ENCODE data around the gene COTL1. TPM values are rescaled to one million over a fixed set of nuclear protein-coding genes. Genes with fewer than 3 reads are reported as not detected.

COTL1 gene
- polyA plus RNA-seq, 4 donors, result 43.6 to 166 (median 94.3) TPM

GRCh38 chr16:84660973-84661372 lies 43.1 kb upstream of the COTL1 start:
- FAIRE-seq, result no peak
- H3K9me3 ChIP-seq (ENCODE audit: control insufficient read depth in 2 of 2, insufficient read depth in 1 of 2, low read depth in 1 of 2, low read length in 1 of 2), result no peaks in the 10 kb centered on the region
- no peak overlapping the region for H3K4me3 ChIP-seq (ENCODE audit: low read depth in 1 of 3, low read length in 3 of 3)
- H3K4me1 ChIP-seq (ENCODE audit: control insufficient read depth in 3 of 3, insufficient read depth in 2 of 3, low read depth in 1 of 3, low read length in 2 of 3), result peaks cover 0 to 6% (median 2%) of the 10 kb centered on the region in 3 donors
- H3K36me3 ChIP-seq (ENCODE audit: control insufficient read depth in 3 of 3, insufficient read depth in 2 of 3, low read depth in 1 of 3, low read length in 3 of 3), result peaks cover 21 to 88% (median 26%) of the 10 kb centered on the region in 3 donors
- no peak for DNase-seq
- no peak overlapping the region for H3K27ac ChIP-seq (ENCODE audit: low read depth in 1 of 3, low read length in 2 of 3)
- 80 to 83% (median 82%) methylated on average over 7 of the region's 7 CpGs for WGBS, 3 donors
- no peaks in the 10 kb centered on the region for H3K27me3 ChIP-seq (ENCODE audit: control insufficient read depth in 3 of 3, insufficient read depth in 3 of 3, low read length in 3 of 3)

- Histone ChIP-seq H3K36me3 (ENCODE audit: control insufficient read depth in 3 of 3, insufficient read depth in 2 of 3, low read depth in 1 of 3, low read length in 3 of 3) (peaks cover 21 to 86% (median 26%) of the 10 kb centered on the region in 3 donors), H3K9me3 (ENCODE audit: control insufficient read depth in 2 of 2, insufficient read depth in 1 of 2, low read depth in 1 of 2, low read length in 1 of 2) (no peaks in the 10 kb centered on the region), H3K4me3 (ENCODE audit: low read depth in 1 of 3, low read length in 3 of 3) (no peak overlapping the region), H3K27me3 (ENCODE audit: control insufficient read depth in 3 of 3, insufficient read depth in 3 of 3, low read length in 3 of 3) (no peaks in the 10 kb centered on the region), H3K4me1 (ENCODE audit: control insufficient read depth in 3 of 3, insufficient read depth in 2 of 3, low read depth in 1 of 3, low read length in 2 of 3) (no peaks in the 10 kb centered on the region), H3K27ac (ENCODE audit: low read depth in 1 of 3, low read length in 2 of 3) (no peak overlapping the region)
- FAIRE-seq (no peak), DNase-seq (no peak)
- WGBS, 3 donors, result 95 to 98% (median 96%) methylated on average over 27 of the region's 27 CpGs
Measured at GRCh38 chr16:84659656-84660300, 41.9 kb upstream of the COTL1 start.

GRCh38 chr16:84658690-84659089 lies 40.8 kb upstream of the COTL1 start:
- Histone ChIP-seq H3K36me3 (ENCODE audit: control insufficient read depth in 3 of 3, insufficient read depth in 2 of 3, low read depth in 1 of 3, low read length in 3 of 3) (peaks cover 21 to 88% (median 26%) of the 10 kb centered on the region in 3 donors), H3K4me1 (ENCODE audit: control insufficient read depth in 3 of 3, insufficient read depth in 2 of 3, low read depth in 1 of 3, low read length in 2 of 3) (no peaks in the 10 kb centered on the region), H3K27me3 (ENCODE audit: control insufficient read depth in 3 of 3, insufficient read depth in 3 of 3, low read length in 3 of 3) (no peaks in the 10 kb centered on the region), H3K27ac (ENCODE audit: low read depth in 1 of 3, low read length in 2 of 3) (no peak overlapping the region), H3K4me3 (ENCODE audit: low read depth in 1 of 3, low read length in 3 of 3) (no peak overlapping the region), H3K9me3 (ENCODE audit: control insufficient read depth in 2 of 2, insufficient read depth in 1 of 2, low read depth in 1 of 2, low read length in 1 of 2) (no peaks in the 10 kb centered on the region)
- 88 to 91% (median 90%) methylated on average over 11 of the region's 11 CpGs for WGBS, 3 donors
- FAIRE-seq (no peak), DNase-seq (no peak)

- Histone ChIP-seq H3K9me3 (ENCODE audit: control insufficient read depth in 2 of 2, insufficient read depth in 1 of 2, low read depth in 1 of 2, low read length in 1 of 2) (no peaks in the 10 kb centered on the region), H3K36me3 (ENCODE audit: control insufficient read depth in 3 of 3, insufficient read depth in 2 of 3, low read depth in 1 of 3, low read length in 3 of 3) (peaks cover 17 to 89% (median 23%) of the 10 kb centered on the region in 3 donors), H3K27ac (ENCODE audit: low read depth in 1 of 3, low read length in 2 of 3) (no peak overlapping the region), H3K4me1 (ENCODE audit: control insufficient read depth in 3 of 3, insufficient read depth in 2 of 3, low read depth in 1 of 3, low read length in 2 of 3) (no peaks in the 10 kb centered on the region), H3K4me3 (ENCODE audit: low read depth in 1 of 3, low read length in 3 of 3) (no peak overlapping the region), H3K27me3 (ENCODE audit: control insufficient read depth in 3 of 3, insufficient read depth in 3 of 3, low read length in 3 of 3) (no peaks in the 10 kb centered on the region)
- DNase-seq (no peak), FAIRE-seq (no peak)
- WGBS, 3 donors, result 97 to 98% (median 97%) methylated on average over 50 of the region's 50 CpGs
Measured at GRCh38 chr16:84657229-84657837, 39.5 kb upstream of the COTL1 start.

GRCh38 chr16:84656649-84657048 lies 38.8 kb upstream of the COTL1 start:
- Histone ChIP-seq H3K36me3 (ENCODE audit: control insufficient read depth in 3 of 3, insufficient read depth in 2 of 3, low read depth in 1 of 3, low read length in 3 of 3) (peaks cover 14 to 88% (median 19%) of the 10 kb centered on the region in 3 donors), H3K4me3 (ENCODE audit: low read depth in 1 of 3, low read length in 3 of 3) (no peak overlapping the region), H3K9me3 (ENCODE audit: control insufficient read depth in 2 of 2, insufficient read depth in 1 of 2, low read depth in 1 of 2, low read length in 1 of 2) (no peaks in the 10 kb centered on the region), H3K4me1 (ENCODE audit: control insufficient read depth in 3 of 3, insufficient read depth in 2 of 3, low read depth in 1 of 3, low read length in 2 of 3) (no peaks in the 10 kb centered on the region), H3K27ac (ENCODE audit: low read depth in 1 of 3, low read length in 2 of 3) (no peak overlapping the region), H3K27me3 (ENCODE audit: control insufficient read depth in 3 of 3, insufficient read depth in 3 of 3, low read length in 3 of 3) (no peaks in the 10 kb centered on the region)
- no peak for FAIRE-seq
- DNase-seq, result no peak
- WGBS, 3 donors, result 91 to 96% (median 94%) methylated on average over 22 of the region's 22 CpGs

GRCh38 chr16:84654998-84655397 lies 37.1 kb upstream of the COTL1 start:
- Histone ChIP-seq H3K4me1 (ENCODE audit: control insufficient read depth in 3 of 3, insufficient read depth in 2 of 3, low read depth in 1 of 3, low read length in 2 of 3) (no peaks in the 10 kb centered on the region), H3K4me3 (ENCODE audit: low read depth in 1 of 3, low read length in 3 of 3) (no peak overlapping the region), H3K36me3 (ENCODE audit: control insufficient read depth in 3 of 3, insufficient read depth in 2 of 3, low read depth in 1 of 3, low read length in 3 of 3) (peaks cover 12 to 78% (median 14%) of the 10 kb centered on the region in 3 donors), H3K27ac (ENCODE audit: low read depth in 1 of 3, low read length in 2 of 3) (no peak overlapping the region), H3K27me3 (ENCODE audit: control insufficient read depth in 3 of 3, insufficient read depth in 3 of 3, low read length in 3 of 3) (no peaks in the 10 kb centered on the region), H3K9me3 (ENCODE audit: control insufficient read depth in 2 of 2, insufficient read depth in 1 of 2, low read depth in 1 of 2, low read length in 1 of 2) (no peaks in the 10 kb centered on the region)
- WGBS, 3 donors, result 65 to 73% (median 67%) methylated on average over 6 of the region's 6 CpGs
- DNase-seq, result no peak
- no peak for FAIRE-seq

- DNase-seq (no peak), FAIRE-seq (no peak)
- Histone ChIP-seq H3K27me3 (ENCODE audit: control insufficient read depth in 3 of 3, insufficient read depth in 3 of 3, low read length in 3 of 3) (no peaks in the 10 kb centered on the region), H3K4me1 (ENCODE audit: control insufficient read depth in 3 of 3, insufficient read depth in 2 of 3, low read depth in 1 of 3, low read length in 2 of 3) (peaks cover 0 to 4% (median 4%) of the 10 kb centered on the region in 3 donors), H3K9me3 (ENCODE audit: control insufficient read depth in 2 of 2, insufficient read depth in 1 of 2, low read depth in 1 of 2, low read length in 1 of 2) (no peaks in the 10 kb centered on the region), H3K36me3 (ENCODE audit: control insufficient read depth in 3 of 3, insufficient read depth in 2 of 3, low read depth in 1 of 3, low read length in 3 of 3) (peaks cover 12 to 72% (median 14%) of the 10 kb centered on the region in 3 donors), H3K27ac (ENCODE audit: low read depth in 1 of 3, low read length in 2 of 3) (no peak overlapping the region), H3K4me3 (ENCODE audit: low read depth in 1 of 3, low read length in 3 of 3) (no peak overlapping the region)
- 90 to 93% (median 90%) methylated on average over 3 of the region's 3 CpGs for WGBS, 3 donors
Measured at GRCh38 chr16:84654238-84654637, 36.4 kb upstream of the COTL1 start.

GRCh38 chr16:84652566-84652965 lies 34.7 kb upstream of the COTL1 start:
- 79 to 85% (median 82%) methylated on average over 7 of the region's 7 CpGs for WGBS, 3 donors
- peaks cover 0 to 7% (median 5%) of the 10 kb centered on the region in 3 donors for H3K4me1 ChIP-seq (ENCODE audit: control insufficient read depth in 3 of 3, insufficient read depth in 2 of 3, low read depth in 1 of 3, low read length in 2 of 3)
- DNase-seq (no peak), FAIRE-seq (no peak)
- no peaks in the 10 kb centered on the region for H3K9me3 ChIP-seq (ENCODE audit: control insufficient read depth in 2 of 2, insufficient read depth in 1 of 2, low read depth in 1 of 2, low read length in 1 of 2)
- peaks cover under 1 to 55% (median 13%) of the 10 kb centered on the region in 3 donors for H3K36me3 ChIP-seq (ENCODE audit: control insufficient read depth in 3 of 3, insufficient read depth in 2 of 3, low read depth in 1 of 3, low read length in 3 of 3)
- H3K4me3 ChIP-seq (ENCODE audit: low read depth in 1 of 3, low read length in 3 of 3), result no peak overlapping the region
- H3K27ac ChIP-seq (ENCODE audit: low read depth in 1 of 3, low read length in 2 of 3), result no peak overlapping the region
- H3K27me3 ChIP-seq (ENCODE audit: control insufficient read depth in 3 of 3, insufficient read depth in 3 of 3, low read length in 3 of 3), result no peaks in the 10 kb centered on the region

All from small intestine (tissue), 7 donors.